Measurements from ENCODE around the gene FERMT3. TPM values are rescaled to one million over a fixed set of nuclear protein-coding genes. Genes with fewer than 3 reads are reported as not detected.

FERMT3 gene
- polyA plus RNA-seq, 1 of the 3 experiments (the other 2 are of a cell fraction) = 1.4 TPM

GRCh38 chr11:64209563-64209843 is 3.0 kb downstream of the FERMT3 start:
- no peaks in the 10 kb centered on the region for H3K9me3 ChIP-seq
- no peaks in the 10 kb centered on the region for H3K27me3 ChIP-seq (ENCODE audit: insufficient read depth)
- no peaks in the 10 kb centered on the region; the same call in 1 of the 2 replicates for H3K79me2 ChIP-seq (ENCODE audit: insufficient read depth)
- no peaks in the 10 kb centered on the region for H3K9me2 ChIP-seq
- H3K36me3 ChIP-seq (replicated peaks in 1 of 2; ENCODE audit: control insufficient read depth in 1 of 2, insufficient read depth in 2 of 2, low read length in 1 of 2) = peaks cover 10% of the 10 kb centered on the region in 2 experiments
- TF ChIP-seq NRF1 (IDR thresholded peaks at IDR 0.05; ENCODE audit: low read depth, low read length) = no peak
- no peak for TF ChIP-seq FOSL2 (IDR thresholded peaks at IDR 0.05; ENCODE audit: borderline replicate concordance, low read depth)
- no peak for TF ChIP-seq MEF2A (IDR thresholded peaks at IDR 0.05; ENCODE audit: borderline replicate concordance, low read depth)
- TF ChIP-seq MXI1 (IDR thresholded peaks at IDR 0.05; ENCODE audit: low read depth, low read length) = no peak
- no peak for TF ChIP-seq FOXM1 (IDR thresholded peaks at IDR 0.05; ENCODE audit: low read depth)
- no peak for TF ChIP-seq IRF3 (IDR thresholded peaks at IDR 0.05; ENCODE audit: low read depth, low read length)
- TF ChIP-seq REST (IDR thresholded peaks at IDR 0.05; ENCODE audit: low read depth, low read length) = no peak
- TF ChIP-seq MAX (IDR thresholded peaks at IDR 0.05; ENCODE audit: low read depth) = no peak
- no peak for TF ChIP-seq ELF1 (IDR thresholded peaks at IDR 0.05)
- no peak for TF ChIP-seq YY1 (IDR thresholded peaks at IDR 0.05; ENCODE audit: low read depth)
- no peak for TF ChIP-seq RFX5 (IDR thresholded peaks at IDR 0.05; ENCODE audit: low read length)
- TF ChIP-seq RXRA (IDR thresholded peaks at IDR 0.05; ENCODE audit: borderline replicate concordance, low read depth) = no peak
- TF ChIP-seq POLR2AphosphoS5 (IDR thresholded peaks at IDR 0.05; ENCODE audit: low read depth, low read length) = no peak
- no peak for TF ChIP-seq JUND (IDR thresholded peaks at IDR 0.05)
- TF ChIP-seq USF1 (IDR thresholded peaks at IDR 0.05; ENCODE audit: borderline replicate concordance, low read depth) = no peak
- TF ChIP-seq FOXJ3 (CRISPR knock-in tag; IDR thresholded peaks at IDR 0.05) = no peak
- no peak overlapping the region for H2AFZ ChIP-seq (ENCODE audit: low read depth)
- no peak overlapping the region for H3K4me3 ChIP-seq (ENCODE audit: low read depth in 2 of 2, low read length in 1 of 2)
- POLR2A ChIA-PET = interaction anchor here (1.7 kb wide), 1 partner anchor 17 kb away, joined by 6 read pairs; the partner anchor contains the start of genes NUDT22 and TRPT1
- no peak overlapping the region for H3K4me2 ChIP-seq
- no peaks in the 10 kb centered on the region for H4K20me1 ChIP-seq (ENCODE audit: insufficient read depth)
- H3K9ac ChIP-seq = no peak overlapping the region
- peaks cover 6% of the 10 kb centered on the region for H3F3A ChIP-seq (replicated peaks; ENCODE audit: insufficient read depth)
- no peak overlapping the region for H3K27ac ChIP-seq (ENCODE audit: low read depth in 2 of 2, low read length in 1 of 2)
- no peak for DNase-seq
- CTCF ChIA-PET = no interaction called here
- 93% methylated on average over 6 of the region's 8 CpGs for WGBS (ENCODE audit: low lambda C conversion rate)
- H3K4me1 ChIP-seq (ENCODE audit: control insufficient read depth in 1 of 2, insufficient read depth in 2 of 2, low read depth in 1 of 2, low read length in 1 of 2) = peaks cover 0 to 21% of the 10 kb centered on the region in 2 experiments; a peak in 3 of 4 replicates

Measured in SK-N-SH (cell line).